ENCODE measurements around the gene ODF4.
"Not testable (repeated sequence)": the region's sequence is repeated elsewhere in the genome, so short reads cannot be mapped to it uniquely, and the experiment has no call there.

ODF4 gene

GRCh38 chr17:8326511-8327302, 12.9 kb upstream of the ODF4 start:
- DNase-seq (ENCODE audit: low spot score) = no peak

- DNase-seq (ENCODE audit: low spot score) = no peak
These were observed 12.4 kb upstream of the ODF4 start for GRCh38 chr17:8327303-8327649.

GRCh38 chr17:8332128-8332527, 7.5 kb upstream of the ODF4 start:
- no peak for DNase-seq (ENCODE audit: low spot score)

GRCh38 chr17:8332688-8333087, 7.0 kb upstream of the ODF4 start:
- no peak for DNase-seq (ENCODE audit: low spot score)

- DNase-seq (ENCODE audit: low spot score) = no peak
These were observed 6.4 kb upstream of the ODF4 start for GRCh38 chr17:8333281-8333680.

- DNase-seq (ENCODE audit: low spot score) = no peak
These were observed 1.6 kb upstream of the ODF4 start for GRCh38 chr17:8337802-8338752.

- DNase-seq (ENCODE audit: low spot score) = no peak
These were observed 893 bp upstream of the ODF4 start for GRCh38 chr17:8338753-8339140.

- no peak for DNase-seq (ENCODE audit: low spot score)
These were observed 1.8 kb downstream of the ODF4 start for GRCh38 chr17:8341456-8341855.

GRCh38 chr17:8345052-8345690, 5.5 kb downstream of the ODF4 start:
- DNase-seq (ENCODE audit: low spot score) = no peak

- DNase-seq (ENCODE audit: low spot score) = no peak
These were observed 6.5 kb downstream of the ODF4 start for GRCh38 chr17:8345951-8346665.

- DNase-seq (ENCODE audit: low spot score) = not testable (repeated sequence)
These were observed 7.4 kb downstream of the ODF4 start for GRCh38 chr17:8347001-8347400.

- no peak for DNase-seq (ENCODE audit: low spot score)
These were observed 10.7 kb downstream of the ODF4 start for GRCh38 chr17:8350339-8350738.

- DNase-seq (ENCODE audit: low spot score) = no peak
These were observed 14.1 kb downstream of the ODF4 start for GRCh38 chr17:8353736-8354135.

GRCh38 chr17:8354236-8354635, 14.6 kb downstream of the ODF4 start:
- DNase-seq (ENCODE audit: low spot score) = no peak

GRCh38 chr17:8357910-8358309, 18.3 kb downstream of the ODF4 start:
- no peak for DNase-seq (ENCODE audit: low spot score)

GRCh38 chr17:8359769-8360168, 20.1 kb downstream of the ODF4 start:
- DNase-seq (ENCODE audit: low spot score) = peak; percentile 58

- no peak for DNase-seq (ENCODE audit: low spot score)
These were observed 20.6 kb downstream of the ODF4 start for GRCh38 chr17:8360260-8360659.

GRCh38 chr17:8360751-8361150, 21.1 kb downstream of the ODF4 start:
- no peak for DNase-seq (ENCODE audit: low spot score)

GRCh38 chr17:8362651-8363332, 23.2 kb downstream of the ODF4 start:
- no peak for DNase-seq (ENCODE audit: low spot score)

- DNase-seq (ENCODE audit: low spot score) = no peak
These were observed 25.5 kb downstream of the ODF4 start for GRCh38 chr17:8365143-8365542.

- DNase-seq (ENCODE audit: low spot score) = no peak
These were observed 26.6 kb downstream of the ODF4 start for GRCh38 chr17:8366231-8366630.

Data from putamen (tissue), 1 donor.